NB4 (cell line): ENCODE data around the gene PCNT.

Source experiments
- POLR2A ChIP-seq: IDR thresholded peaks from 2 replicates; pipeline ENCODE4 v1.6.1; 2011; ENCODE audit warnings: mild to moderate bottlenecking; ENCODE audit not compliant: insufficient read length; ENCODE audit errors: extremely low read depth
- TF ChIP-seq, protein P1 (sequence below): IDR thresholded peaks from one replicate; pipeline ENCODE4 v1.5.1; 2012; ENCODE audit warnings: low read depth, low read length

DNA sequence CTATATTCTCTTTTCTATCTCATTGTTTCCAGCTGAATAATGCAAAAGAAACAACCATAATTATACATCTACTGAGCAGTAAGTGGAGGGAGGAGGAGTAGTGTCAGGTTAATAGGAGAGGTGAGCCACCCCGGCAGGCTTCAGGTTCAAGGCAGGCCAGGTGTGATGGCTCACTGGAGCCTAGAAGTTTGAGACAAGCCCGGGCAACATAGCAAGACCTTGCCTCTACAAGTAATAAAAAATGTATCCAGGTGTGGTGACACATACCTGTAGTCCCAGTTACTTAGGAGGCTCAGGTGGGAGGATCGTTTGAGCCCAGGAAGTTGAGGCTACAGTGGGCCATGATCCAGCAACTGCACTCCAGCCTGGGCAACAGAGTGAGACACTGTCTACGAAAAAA lies 132.8 kb downstream of the PCNT start:
- no peak for TF ChIP-seq POLR2A
- TF ChIP-seq, protein P1, sequence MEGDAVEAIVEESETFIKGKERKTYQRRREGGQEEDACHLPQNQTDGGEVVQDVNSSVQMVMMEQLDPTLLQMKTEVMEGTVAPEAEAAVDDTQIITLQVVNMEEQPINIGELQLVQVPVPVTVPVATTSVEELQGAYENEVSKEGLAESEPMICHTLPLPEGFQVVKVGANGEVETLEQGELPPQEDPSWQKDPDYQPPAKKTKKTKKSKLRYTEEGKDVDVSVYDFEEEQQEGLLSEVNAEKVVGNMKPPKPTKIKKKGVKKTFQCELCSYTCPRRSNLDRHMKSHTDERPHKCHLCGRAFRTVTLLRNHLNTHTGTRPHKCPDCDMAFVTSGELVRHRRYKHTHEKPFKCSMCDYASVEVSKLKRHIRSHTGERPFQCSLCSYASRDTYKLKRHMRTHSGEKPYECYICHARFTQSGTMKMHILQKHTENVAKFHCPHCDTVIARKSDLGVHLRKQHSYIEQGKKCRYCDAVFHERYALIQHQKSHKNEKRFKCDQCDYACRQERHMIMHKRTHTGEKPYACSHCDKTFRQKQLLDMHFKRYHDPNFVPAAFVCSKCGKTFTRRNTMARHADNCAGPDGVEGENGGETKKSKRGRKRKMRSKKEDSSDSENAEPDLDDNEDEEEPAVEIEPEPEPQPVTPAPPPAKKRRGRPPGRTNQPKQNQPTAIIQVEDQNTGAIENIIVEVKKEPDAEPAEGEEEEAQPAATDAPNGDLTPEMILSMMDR, result no peak
